ENCODE results near the gene CST7.

CST7 gene

DNA sequence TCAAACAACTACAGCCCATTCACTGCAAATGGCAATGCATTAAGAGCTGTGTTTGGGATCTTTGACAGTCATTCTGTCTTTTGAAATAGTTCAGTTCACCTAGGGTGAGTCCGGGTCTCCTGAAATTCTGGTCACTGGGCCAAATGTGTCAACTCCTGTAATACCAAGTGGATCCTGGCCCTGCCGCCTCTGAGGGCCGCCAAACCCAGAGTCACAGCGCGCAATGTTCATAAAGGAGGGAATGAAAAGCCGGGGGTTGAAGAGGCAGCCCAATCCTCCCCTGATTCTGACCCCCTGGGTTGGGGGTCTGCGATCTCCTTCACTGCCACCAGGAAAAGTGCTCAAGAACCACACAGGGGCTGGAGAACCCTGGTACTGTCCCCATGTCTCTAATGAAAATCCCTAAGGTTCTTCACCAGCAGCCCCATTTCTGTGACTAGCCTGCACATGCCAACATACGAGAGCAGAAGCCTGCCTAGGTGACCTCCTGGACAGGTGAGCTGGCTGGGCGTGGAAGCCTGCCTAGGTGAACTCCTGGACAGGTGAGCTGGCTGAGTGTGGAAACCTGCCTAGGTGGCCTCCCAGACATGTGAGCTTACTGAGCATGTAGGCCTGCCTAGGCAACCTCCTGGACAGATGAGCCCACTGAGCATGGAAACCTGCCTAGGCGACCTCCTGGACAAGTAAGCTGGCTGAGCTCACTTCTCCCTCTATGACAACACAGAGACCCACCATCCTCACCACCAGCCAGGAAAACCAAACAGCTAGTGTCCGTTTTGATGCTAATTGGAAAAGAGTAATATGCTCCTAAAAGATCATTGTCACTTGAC, 59.5 kb downstream of the CST7 start:
- DNase-seq (ENCODE audit: low read depth): no peak
- no peak overlapping the region for H3K4me3 ChIP-seq (replicated peaks; ENCODE audit: low read depth, low read length)

More for the DNA sequence above, 59.5 kb downstream of the CST7 start:
- TF ChIP-seq, protein P1, sequence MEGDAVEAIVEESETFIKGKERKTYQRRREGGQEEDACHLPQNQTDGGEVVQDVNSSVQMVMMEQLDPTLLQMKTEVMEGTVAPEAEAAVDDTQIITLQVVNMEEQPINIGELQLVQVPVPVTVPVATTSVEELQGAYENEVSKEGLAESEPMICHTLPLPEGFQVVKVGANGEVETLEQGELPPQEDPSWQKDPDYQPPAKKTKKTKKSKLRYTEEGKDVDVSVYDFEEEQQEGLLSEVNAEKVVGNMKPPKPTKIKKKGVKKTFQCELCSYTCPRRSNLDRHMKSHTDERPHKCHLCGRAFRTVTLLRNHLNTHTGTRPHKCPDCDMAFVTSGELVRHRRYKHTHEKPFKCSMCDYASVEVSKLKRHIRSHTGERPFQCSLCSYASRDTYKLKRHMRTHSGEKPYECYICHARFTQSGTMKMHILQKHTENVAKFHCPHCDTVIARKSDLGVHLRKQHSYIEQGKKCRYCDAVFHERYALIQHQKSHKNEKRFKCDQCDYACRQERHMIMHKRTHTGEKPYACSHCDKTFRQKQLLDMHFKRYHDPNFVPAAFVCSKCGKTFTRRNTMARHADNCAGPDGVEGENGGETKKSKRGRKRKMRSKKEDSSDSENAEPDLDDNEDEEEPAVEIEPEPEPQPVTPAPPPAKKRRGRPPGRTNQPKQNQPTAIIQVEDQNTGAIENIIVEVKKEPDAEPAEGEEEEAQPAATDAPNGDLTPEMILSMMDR (IDR thresholded peaks at IDR 0.05; ENCODE audit: low read length, missing control alignments): no peak
